Posterior cingulate gyrus (tissue), 11 donors: Measurements from ENCODE around the gene PDCL2.
"Not testable (repeated sequence)": the region's sequence is repeated elsewhere in the genome, so short reads cannot be mapped to it uniquely, and the experiment has no call there.

Source experiments
- DNase-seq, 10 donors: peaks; one replicate each; pipeline versions ENCODE4 v3.0.0 to v3.0.0-alpha.2; 2020 to 2021; ENCODE audit warnings: mixed read lengths in 3 of 10
- intact Hi-C: fragments of 100-400 bp; cut with DNase I; formaldehyde crosslinking; loops from one replicate; pipeline ENCODE4 v1.15.1; 2023

PDCL2 gene

DNA sequence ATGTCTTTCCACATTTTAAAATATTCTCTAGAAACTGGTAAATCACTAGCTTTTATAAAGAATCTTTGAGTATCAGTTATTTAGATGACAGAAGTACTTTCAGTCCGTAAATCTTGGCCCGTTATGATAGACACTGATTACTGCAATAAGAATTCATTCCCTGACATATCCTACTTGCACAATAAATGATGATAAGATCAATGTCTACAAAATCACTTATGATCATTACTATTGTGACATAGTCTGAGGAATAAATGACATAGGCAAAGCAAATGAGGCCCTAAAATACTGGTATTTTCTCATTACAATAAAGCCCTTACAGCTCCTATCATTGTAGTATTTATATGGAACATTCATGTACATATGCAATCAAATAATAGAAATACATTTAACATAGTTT, 6.6 kb upstream of the PDCL2 start:
- no peak for DNase-seq
- intact Hi-C loops, result no loop called here

DNA sequence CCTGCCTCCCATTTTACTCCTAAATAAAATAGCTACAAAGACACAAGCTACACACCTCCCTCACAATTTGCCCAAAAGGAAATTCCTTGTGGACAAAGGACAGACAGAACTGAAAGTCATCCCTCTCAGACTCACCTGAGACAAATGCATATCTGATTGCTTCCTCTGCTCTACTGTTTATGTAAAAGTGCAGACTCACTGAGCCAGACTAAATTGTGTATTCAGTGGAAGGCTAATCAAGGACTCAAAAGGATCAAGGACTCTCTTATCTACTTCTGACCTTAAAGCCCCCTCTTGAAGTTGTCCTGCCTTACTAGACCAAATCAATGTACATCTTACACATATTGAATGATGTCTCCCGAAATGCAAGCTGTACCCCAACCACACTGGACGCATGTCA, 3.9 kb downstream of the PDCL2 start:
- no peak for DNase-seq
- intact Hi-C loops, result no loop called here

DNA sequence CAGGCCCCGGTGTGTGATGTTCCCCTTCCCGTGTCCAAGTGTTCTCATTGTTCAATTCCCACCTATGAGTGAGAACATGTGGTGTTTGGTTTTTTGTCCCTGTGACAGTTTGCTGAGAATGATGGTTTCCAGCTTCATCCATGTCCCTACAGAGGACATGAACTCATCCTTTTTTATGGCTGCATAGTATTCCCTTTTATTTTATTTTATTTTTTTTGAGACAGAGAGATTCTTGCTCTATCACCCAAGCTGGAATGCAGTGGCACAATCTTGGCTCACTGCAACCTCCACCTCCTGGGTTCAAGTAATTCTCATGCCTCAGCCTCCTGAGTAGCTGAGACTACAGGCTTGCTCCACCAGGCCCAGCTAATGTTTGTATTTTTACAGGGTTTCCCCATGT, 9.3 kb downstream of the PDCL2 start:
- intact Hi-C loops, result not testable (repeated sequence)

DNA sequence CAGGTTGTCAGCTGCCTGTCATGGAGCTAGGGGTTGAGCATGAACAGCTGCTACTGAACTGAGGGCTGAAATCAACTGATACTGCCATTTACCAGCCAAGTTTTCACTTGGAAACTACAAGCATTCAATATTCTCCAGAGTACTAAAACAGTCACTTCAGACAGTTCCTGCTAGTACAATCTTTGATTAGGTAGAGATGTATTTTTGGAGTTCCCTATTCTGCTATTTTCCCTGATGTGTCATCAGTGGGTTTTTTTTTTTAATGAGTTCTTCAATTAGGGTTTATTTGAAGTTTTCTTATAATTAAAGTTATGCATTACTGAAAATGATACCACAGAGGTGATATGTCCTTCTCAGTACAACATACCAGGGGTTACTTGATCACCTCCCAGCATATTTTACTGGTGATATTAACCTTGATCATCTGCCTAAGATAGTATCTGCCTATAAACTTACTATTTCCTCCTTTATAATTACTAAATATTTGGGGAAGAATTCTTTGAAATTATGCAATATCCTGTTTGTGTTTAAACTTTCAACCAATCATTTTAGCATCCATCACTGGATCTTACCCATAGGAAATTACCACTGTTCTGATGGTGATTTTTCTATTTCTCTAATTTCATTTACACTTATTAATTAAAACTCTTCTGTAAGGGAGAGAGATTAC, 13.6 kb downstream of the PDCL2 start:
- intact Hi-C loops, result no loop called here
- DNase-seq, result no peak

More for the DNA sequence above, 9.3 kb downstream of the PDCL2 start:
- not testable (repeated sequence) for DNase-seq

DNA sequence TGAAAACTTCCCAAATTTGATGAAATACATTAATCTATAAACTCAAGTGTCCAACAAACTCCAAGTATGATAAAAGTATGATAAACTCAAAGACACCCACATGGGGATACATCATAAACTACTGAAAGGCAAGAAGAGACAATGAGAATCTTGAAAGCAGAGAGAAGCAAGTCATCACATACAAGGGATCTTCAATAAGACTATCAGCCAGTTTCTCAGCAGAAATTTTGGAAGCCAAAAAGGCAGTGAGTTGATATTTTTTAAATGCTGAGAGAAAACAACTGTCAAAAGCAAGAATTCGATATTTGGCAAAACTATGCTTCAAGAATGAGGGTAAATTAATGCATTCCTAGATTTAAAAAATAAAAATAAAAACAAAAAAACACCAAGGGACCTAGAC, 16.5 kb downstream of the PDCL2 start:
- DNase-seq, result no peak
- intact Hi-C loops, result no loop called here

DNA sequence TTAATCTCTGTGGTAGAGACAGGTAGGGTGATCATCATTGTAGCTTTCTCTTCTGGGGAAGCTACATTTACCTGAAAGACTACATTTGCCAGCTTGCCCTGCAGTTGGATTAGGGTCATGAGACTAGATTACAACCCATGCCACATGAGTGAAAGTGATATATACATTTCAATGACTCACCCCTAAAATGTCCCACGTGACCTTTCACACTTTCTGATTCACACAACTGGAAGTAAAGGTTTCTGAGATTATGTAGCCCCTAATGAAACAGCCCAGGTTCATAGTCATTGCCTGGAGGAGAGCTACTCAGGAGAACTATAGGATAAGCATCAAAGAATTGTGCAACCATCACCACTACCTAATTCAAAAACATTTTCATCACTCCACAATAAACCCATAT, 17.8 kb downstream of the PDCL2 start:
- intact Hi-C loops, result no loop called here
- no peak for DNase-seq

DNA sequence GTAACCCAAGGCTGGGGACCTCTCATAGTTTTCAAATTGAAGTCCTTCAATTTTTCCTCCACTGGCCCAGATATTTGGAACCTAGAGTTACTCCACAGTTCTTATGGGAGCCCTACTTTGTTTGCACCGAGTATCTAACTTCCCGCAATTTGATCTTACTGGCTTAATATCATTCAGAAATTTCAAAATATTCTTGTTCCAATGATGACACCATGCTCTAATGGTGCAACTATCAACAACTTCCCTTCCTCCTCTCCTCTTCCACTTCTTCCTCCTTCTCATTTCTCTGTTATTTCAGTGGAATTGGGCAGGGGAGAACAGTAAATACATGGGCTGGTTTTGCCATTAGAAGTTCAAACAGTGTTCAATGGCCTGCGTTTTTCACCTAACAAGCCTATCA, 20.2 kb downstream of the PDCL2 start:
- DNase-seq, result no peak
- intact Hi-C loops, result no loop called here

DNA sequence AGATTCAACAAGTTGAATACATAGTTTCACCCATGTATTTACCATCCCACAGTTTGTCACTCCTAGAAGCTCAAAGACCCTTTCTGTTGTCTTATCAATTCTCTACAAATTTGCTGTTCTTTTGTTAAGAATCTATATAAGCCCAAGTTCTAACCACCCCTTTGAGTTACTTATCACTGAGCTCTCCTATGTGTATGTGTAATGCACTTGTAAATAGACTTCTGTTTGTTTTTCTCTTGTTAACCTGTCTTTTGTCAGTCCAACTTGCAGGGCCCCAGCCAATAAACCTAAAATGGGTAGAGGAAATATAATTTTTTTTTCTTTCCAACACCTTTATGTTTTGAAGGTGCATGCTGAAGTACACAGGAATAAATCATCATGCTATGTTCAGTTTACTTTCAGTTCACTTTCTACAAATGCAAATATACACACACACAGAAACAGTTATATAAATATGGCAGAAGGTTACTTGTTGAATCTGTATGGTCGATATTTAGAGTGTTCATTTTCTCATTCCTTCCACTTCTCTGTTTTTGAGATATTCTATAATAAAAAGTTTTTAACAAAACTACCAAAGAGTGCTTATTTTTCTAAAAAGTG, 23.0 kb downstream of the PDCL2 start:
- no peak for DNase-seq
- intact Hi-C loops, result no loop called here

DNA sequence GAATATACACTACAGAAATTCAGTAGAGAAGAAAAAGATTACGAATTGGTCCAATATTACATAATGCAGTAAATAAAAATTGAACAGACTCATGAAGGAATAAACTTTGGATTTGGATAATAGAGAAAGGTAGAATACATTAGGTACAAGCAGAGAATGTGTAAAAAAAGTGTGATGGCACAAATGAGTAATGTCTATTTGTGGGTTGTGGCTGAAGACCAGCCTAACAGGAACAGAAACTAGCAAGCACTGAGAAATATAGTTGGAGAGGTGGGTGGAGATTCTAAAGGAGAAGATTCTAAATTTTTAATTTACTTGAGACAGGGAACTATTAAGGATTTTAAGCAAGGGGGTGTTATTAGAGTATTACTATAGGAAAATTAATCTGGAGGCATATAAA, 30.2 kb downstream of the PDCL2 start:
- intact Hi-C loops, result no loop called here
- DNase-seq, result no peak

DNA sequence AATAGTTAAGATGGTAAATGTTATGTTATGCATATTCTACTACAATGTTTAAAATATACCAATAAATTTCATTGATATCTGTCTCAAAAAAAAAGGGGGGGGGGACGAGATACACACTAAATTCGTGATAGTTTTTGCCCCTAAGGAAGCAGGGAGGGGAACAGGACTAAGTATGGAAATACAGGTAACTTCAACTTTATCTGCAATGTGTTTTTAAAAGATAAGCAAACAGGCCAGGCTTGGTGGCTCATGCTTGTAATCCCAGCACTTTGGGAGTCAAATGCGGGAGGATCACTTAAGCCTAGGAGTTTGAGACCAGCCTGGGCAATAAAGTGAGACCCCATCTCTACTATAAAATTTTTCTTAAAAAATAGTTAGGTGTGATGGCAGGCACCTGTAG, 31.9 kb downstream of the PDCL2 start:
- intact Hi-C loops, result no loop called here
- DNase-seq, result no peak

DNA sequence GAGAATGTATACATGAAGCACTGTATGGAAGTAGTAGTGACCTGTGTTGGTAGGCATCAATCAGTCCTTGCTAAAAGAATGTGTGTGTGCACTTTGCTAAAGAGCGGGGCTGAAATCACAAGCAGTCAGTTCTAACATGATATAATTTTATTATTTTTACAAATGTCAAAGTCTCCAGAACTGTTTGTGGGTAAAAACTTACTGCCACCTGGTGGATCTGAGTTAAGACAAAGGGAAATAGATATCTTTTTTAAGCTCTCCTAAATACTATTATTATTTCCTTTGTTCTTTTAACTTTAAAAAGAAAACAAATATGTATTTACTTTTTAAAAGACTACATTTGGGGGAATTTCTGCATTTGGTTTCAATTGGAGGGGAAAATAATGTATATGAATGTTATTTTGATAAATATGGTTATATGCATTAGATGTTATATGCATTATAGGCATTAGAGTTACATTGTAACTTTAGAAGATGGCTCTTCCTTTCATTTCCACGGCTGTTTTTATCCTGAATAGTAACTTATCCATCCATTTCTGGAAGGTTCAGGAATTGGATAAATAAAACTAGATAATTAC, 37.5 kb downstream of the PDCL2 start:
- intact Hi-C loops, result loop anchor here (2.0 to 10.0 kb wide), 2 partner anchors 208 to 580 kb away; partner anchors contain the start of gene SRD5A3
- no peak for DNase-seq

DNA sequence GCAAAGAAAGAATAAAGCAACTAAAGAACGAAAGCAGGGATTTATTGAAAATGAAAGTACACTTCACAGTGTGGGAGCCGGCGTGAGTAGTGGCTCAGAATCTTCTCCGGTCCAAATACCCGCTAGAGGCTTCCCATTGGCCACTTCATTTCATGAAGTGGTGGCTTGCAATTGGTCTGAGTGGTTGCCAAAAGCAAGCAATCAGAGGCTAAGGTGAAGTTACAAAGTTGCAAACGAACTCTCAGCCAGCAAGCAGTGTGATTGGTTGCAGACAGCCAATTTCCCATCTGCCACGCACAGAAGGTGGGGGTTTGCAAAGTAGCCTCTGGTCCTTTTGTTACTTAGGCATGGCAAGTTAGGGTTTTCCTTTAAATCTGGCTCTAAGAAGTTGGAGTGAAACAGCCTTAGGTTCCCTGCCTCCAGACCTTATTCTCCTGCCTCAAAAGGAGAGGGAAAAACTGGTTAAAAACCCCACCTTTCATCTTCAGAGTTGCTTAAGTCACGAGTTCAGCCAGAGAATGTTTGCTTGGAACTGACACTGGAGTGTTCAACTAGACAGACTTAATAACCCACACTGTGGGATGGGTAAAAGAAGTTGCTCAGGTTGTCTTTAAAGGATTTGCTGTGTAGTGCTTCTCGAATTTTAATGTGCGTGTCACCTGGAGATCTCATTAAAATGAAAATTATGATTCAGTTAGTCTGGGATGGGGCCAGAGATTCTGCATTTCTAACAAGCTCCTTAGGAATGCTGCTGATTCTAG, 38.4 kb downstream of the PDCL2 start:
- intact Hi-C loops, result loop anchor here (2.0 to 10.0 kb wide), 2 partner anchors 207 to 579 kb away; partner anchors contain the start of gene SRD5A3
- no peak for DNase-seq

DNA sequence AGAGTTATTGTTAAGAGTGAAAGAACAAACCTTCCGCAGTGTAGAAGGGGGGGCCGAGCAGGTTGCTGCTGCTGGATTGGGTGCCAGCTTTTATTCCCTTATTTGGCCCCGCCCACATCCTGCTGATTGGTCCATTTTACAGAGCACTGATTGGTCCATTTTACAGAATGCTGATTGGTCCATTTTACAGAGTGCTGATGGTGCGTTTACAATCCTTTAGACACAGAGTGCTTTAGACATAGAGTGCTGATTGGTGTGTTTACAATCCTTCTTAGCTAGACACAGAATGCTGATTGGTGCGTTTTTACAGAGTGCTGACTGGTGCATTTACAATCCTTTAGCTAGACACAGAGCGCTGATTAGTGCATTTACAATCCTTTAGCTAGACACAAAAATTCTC, 40.1 kb downstream of the PDCL2 start:
- intact Hi-C loops, result loop anchor here (10.0 kb wide), 1 partner anchor 577 kb away; no protein-coding TSS in a partner anchor
- not testable (repeated sequence) for DNase-seq

DNA sequence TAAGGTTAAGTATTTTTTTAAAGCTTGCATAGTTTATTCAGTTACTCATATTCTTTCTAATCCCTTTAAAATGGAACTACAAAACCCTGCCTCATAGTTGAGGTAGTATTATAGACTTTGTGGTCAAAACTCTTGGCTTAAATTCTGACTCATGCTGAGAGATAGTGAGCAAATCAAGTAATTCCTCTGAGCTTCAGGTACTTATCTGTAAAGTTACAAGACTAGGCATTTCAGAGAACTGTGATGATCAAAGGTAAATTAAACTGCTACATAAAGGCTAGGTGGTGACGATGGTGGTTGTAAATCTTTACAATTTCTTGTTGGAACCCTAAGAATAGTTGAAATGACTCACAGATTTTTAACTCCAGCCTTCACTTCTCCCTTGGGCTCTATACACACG, 42.2 kb downstream of the PDCL2 start:
- intact Hi-C loops, result loop anchor here (5.0 to 10.0 kb wide), 3 partner anchors 115 to 575 kb away; partner anchors contain the start of gene TMEM165
- DNase-seq, result no peak

DNA sequence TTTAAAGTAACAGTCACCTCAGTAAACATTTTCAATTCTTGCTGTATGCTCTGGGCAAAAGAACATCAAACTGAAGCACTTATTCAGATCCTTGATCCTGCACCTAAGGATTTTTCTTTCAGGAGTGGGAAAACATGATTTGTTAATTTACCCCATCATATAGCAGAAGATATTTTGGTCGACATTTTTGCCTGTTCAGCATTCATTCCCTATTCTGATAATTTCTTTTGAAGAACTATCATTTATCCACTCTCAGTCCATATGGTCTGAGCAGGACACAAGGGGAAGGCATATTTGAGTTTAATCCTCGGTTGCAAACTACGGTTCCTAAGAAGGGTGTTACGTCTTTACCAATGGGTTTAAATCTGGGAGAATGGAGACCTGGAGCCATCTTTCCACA, 44.1 kb downstream of the PDCL2 start:
- no peak for DNase-seq
- intact Hi-C loops, result loop anchor here (5.0 to 10.0 kb wide), 2 partner anchors 113 to 151 kb away; partner anchors contain the start of gene TMEM165

DNA sequence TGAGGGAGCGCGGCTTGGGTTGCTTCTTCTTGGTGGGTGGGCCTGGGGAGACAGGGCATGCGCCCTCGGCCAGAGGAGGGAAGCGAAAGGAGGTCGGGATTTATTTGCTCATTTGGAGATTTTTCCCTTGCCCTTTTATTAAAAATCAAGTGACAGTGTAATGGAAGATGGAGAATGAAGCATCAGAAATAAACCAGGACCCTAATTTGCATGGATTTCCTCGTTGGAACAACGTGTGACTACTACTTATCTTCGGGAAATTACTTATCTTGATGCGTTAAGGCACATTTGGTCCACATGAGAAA, 44.6 kb downstream of the PDCL2 start:
- peak in 8 of 10 donors; percentile 29 to 93 (median 55) for DNase-seq
- intact Hi-C loops, result loop anchor here (5.0 to 10.0 kb wide), 2 partner anchors 113 to 150 kb away; partner anchors contain the start of gene TMEM165

DNA sequence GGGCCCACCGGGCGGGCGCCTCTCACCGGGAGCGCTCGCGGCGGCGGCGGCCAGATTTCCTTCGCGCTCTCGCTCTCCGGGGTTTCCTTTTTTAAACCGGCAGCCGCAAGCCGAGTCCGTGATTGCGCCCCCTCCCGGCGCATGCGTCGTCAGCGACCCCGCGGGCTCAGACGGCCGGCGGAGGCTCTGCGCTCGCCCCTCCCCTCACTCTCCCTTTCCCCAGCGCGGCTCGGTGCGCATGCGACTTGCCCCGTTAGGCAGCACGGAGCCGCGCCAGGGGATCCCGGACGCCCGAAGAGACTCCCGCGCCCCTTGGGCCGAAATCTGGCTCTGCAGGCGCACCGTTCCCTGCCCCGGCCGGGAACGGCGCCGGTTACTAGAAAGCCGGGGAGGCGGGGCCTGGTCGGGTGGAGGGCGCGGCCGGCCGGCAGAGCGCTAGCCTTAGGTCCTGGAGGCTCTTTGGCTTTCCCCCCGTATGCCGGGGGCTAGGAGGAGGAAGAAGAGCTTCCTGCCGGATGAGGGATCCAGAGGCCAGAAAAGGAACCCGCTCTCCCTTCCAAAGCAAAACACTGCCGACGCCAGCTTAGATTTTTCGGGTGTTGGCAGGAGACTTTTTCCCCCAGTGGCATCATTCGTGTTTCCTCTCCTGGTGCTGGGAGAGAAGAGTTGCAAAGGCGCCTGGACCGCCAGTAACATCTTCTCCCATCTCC, 45.1 kb downstream of the PDCL2 start, which contains the start of gene CLOCK:
CLOCK (minus strand) TSS at position 154 of the 710 bp plus-strand sequence. CDS start 64,124 bp downstream, outside the sequence.
- intact Hi-C loops, result loop anchor here (1.0 to 10.0 kb wide), 3 partner anchors 112 to 306 kb away; partner anchors contain the start of genes EXOC1 and TMEM165
- peak; percentile 76 to 97 (median 84) for DNase-seq

DNA sequence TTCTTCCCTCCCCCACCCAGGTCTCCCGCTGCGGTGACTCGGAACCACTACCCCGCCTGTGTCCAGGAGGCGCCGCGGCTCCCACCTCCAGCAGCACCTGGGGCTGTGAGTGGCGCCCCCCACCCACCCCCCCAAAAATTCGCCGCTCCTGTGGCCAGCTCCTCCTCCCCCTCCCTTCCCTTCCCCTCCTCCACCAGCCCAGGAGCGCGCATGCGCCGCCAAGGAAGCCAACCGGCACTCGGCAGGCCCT, 45.6 kb downstream of the PDCL2 start:
- DNase-seq, result no peak
- intact Hi-C loops, result loop anchor here (1.0 to 10.0 kb wide), 3 partner anchors 112 to 307 kb away; partner anchors contain the start of genes EXOC1 and TMEM165

DNA sequence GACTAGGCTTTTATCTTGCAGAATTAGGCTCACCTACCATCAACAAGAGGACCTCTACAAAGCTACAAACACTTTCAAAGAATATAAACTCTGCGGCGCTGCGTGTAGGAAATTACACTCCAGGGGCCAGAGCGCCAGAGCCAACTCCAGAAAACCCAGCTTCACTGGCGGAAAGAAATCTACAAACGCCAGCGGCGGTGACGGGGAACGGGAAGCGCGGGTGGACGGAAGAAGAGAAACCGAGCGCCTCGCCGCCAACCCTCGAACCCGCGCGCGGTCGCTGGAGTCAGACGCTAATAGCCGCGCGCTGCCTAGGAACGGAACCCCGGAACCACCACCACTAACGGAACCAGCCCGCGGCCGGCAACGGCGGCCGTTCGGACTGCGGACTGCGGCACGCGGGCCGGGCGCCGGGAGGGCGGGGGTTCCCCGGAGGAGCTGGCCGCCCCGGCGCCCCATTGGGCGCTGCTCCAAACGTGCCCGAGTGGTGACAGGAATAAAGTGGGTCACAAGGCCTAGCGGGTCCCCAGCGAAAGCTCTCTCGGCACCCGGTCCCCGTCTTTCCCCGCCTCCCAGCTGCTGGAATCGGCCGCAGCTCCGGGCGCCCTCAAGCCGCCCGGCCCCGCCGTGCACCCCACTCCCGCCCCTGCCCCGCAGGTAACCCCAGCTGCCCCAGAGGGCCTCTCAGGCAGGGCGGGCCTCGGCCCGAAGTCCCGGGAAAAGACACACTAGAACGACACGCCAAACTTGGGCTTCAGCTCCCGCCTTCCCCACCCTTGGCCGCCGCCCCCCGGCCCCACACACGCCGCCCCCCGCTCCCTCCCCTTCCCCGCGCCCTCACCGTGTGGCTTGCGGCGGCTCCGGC, 46.2 kb downstream of the PDCL2 start:
- intact Hi-C loops, result loop anchor here (1.0 to 10.0 kb wide), 4 partner anchors 111 to 307 kb away; partner anchors contain the start of genes EXOC1, SRD5A3 and TMEM165
- DNase-seq, result peak; percentile 69 to 97 (median 78)
